Mesendoderm (in vitro differentiated cells): ENCODE results near the gene CNGB1.

Source experiments
- DNase-seq: peaks from one replicate; pipeline ENCODE4 v3.0.0; 2013
- H2AK5ac ChIP-seq: 2 replicates; pipeline ENCODE4 v1.6.1; 2013; ENCODE audit warnings: low read length, inconsistent platforms
- H2BK120ac ChIP-seq: 2 replicates; pipeline ENCODE4 v1.6.1; 2013; ENCODE audit warnings: low read depth, mild to moderate bottlenecking, low read length, moderate library complexity, mixed read lengths
- H2BK15ac ChIP-seq: replicated peaks from 2 replicates; pipeline ENCODE4 v1.6.1; 2013; ENCODE audit warnings: low read depth, mild to moderate bottlenecking, moderate library complexity
- H2BK5ac ChIP-seq: 2 replicates; pipeline ENCODE4 v1.6.1; 2013; ENCODE audit warnings: low read length, inconsistent platforms
- H3K18ac ChIP-seq: 2 replicates; pipeline ENCODE4 v1.6.1; 2013; ENCODE audit warnings: mild to moderate bottlenecking, low read length, mixed read lengths
- H3K23ac ChIP-seq: one replicate; pipeline ENCODE4 v1.6.1; 2013; ENCODE audit warnings: low read length
- H3K27ac ChIP-seq: 2 replicates; pipeline ENCODE4 v1.5.1; 2013; ENCODE audit warnings: low read depth, mild to moderate bottlenecking, inconsistent platforms, low read length, moderate library complexity
- H3K27me3 ChIP-seq: 2 replicates; pipeline ENCODE4 v1.6.1; 2013; ENCODE audit warnings: low read length, control low read depth, mild to moderate bottlenecking, inconsistent platforms; ENCODE audit not compliant: insufficient read depth, poor library complexity
- H3K36me3 ChIP-seq: 2 replicates; pipeline ENCODE4 v1.6.1; 2013; ENCODE audit warnings: low read length, inconsistent platforms; ENCODE audit not compliant: control insufficient read depth, insufficient read depth
- H3K4ac ChIP-seq: one replicate; pipeline ENCODE4 v1.6.1; 2013; ENCODE audit warnings: low read depth, mild to moderate bottlenecking, low read length, moderate library complexity
- H3K4me1 ChIP-seq: 2 replicates; pipeline ENCODE4 v1.6.1; 2013; ENCODE audit warnings: low read depth, low read length, inconsistent platforms; ENCODE audit not compliant: control insufficient read depth
- H3K4me2 ChIP-seq: 2 replicates; pipeline ENCODE4 v1.6.1; 2013; ENCODE audit warnings: low read length
- H3K4me3 ChIP-seq: 2 replicates; pipeline ENCODE4 v1.5.1; 2013; ENCODE audit warnings: mild to moderate bottlenecking, low read length
- H3K56ac ChIP-seq: one replicate; pipeline ENCODE4 v1.6.1; 2013; ENCODE audit warnings: low read length
- H3K79me1 ChIP-seq: 2 replicates; pipeline ENCODE4 v1.6.1; 2013; ENCODE audit warnings: low read length, inconsistent platforms
- H3K79me2 ChIP-seq: 2 replicates; pipeline ENCODE4 v1.6.1; 2013; ENCODE audit warnings: mild to moderate bottlenecking, low read length; ENCODE audit not compliant: control insufficient read depth, insufficient read depth
- H3K9ac ChIP-seq: 2 replicates; pipeline ENCODE4 v1.6.1; 2013; ENCODE audit warnings: low read length, inconsistent platforms
- H4K5ac ChIP-seq: one replicate; pipeline ENCODE4 v1.6.1; 2013; ENCODE audit warnings: low read length
- H4K8ac ChIP-seq: one replicate; pipeline ENCODE4 v1.6.1; 2013; ENCODE audit warnings: low read depth, mild to moderate bottlenecking, control low read depth, low read length, moderate library complexity
- WGBS: extraction: QIAGEN DNeasy Blood & Tissue Kit; methylation state at CpG from one replicate; pipeline ENCODE4 v1.1.7; 2013; ENCODE audit warnings: low lambda C conversion rate, missing lambda C conversion rate; ENCODE audit not compliant: insufficient coverage; ENCODE audit errors: extremely low coverage; 5-methylcytosine and 5-hydroxymethylcytosine counted together

CNGB1 gene

DNA sequence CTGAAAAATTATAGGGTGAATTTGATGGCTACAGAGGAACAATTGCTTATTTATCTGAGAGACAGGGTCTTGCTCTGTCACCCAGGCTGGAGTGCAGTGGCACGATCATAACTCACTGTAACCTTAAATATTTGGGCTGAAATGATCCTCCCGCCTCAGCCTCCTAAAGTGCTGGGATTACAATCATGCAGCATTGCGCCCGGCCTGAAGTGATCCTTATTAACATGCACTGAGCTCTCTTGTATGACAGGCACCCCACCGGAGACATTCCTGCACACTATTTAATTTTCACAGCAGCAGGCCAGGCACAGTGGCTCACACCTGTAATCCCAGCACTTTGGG, 77.7 kb downstream of the CNGB1 start:
- H4K8ac ChIP-seq = no peak overlapping the region

DNA sequence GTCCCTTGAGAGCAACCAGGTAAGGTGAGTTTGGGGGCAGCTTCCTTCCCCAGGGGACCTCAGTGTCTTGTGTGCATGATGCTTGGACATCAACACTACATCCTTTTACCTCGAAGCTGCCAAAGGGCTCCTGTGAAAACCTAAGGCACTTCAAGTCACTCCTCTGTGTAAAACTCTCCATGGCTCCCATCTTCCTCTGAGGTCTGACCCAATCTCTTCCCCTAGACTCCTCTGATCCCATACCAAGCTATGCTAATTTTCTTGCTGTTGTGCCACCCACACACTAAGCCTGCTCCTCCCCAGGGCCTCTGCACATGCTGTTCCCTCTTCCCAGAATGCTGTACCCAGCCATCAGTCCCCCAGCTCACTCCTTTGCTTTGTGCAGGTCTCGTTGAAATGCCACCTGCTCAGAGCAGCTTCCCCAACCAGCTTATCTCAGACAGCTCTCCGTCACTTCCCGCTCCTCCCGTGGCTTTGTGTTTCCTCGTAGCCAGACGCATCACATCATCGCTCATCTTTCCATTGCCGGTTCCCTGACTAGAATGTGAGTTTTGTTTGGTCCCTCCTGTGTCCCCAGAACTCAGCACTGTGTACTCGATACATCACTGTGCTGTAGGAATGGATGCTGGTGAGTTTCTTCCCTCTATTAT, 78.4 kb downstream of the CNGB1 start:
- Histone ChIP-seq H4K5ac (no peak overlapping the region), H2BK15ac (no peak overlapping the region), H3K18ac (no peak overlapping the region), H3K79me1 (no peaks in the 10 kb centered on the region), H3K4me3 (no peak overlapping the region), H3K4me2 (no peak overlapping the region), H3K4ac (no peak overlapping the region), H4K8ac (no peak overlapping the region), H2BK120ac (no peak overlapping the region), H2BK5ac (no peak overlapping the region), H3K27me3 (no peaks in the 10 kb centered on the region), H3K4me1 (peaks cover 5% of the 10 kb centered on the region), H3K79me2 (no peaks in the 10 kb centered on the region), H3K23ac (no peak overlapping the region), H3K36me3 (no peaks in the 10 kb centered on the region), H3K56ac (no peak overlapping the region), H3K27ac (no peak overlapping the region), H2AK5ac (no peak overlapping the region), H3K9ac (no peak overlapping the region)
- no peak for DNase-seq
- WGBS = no CpG with 5 or more reads among the region's 10 CpGs

More for the DNA sequence above, 77.7 kb downstream of the CNGB1 start:
- Histone ChIP-seq H2BK120ac (no peak overlapping the region), H3K27ac (no peak overlapping the region), H3K56ac (no peak overlapping the region), H3K79me1 (no peaks in the 10 kb centered on the region), H3K4ac (no peak overlapping the region), H3K4me2 (no peak overlapping the region), H4K5ac (no peak overlapping the region), H2AK5ac (no peak overlapping the region), H2BK5ac (no peak overlapping the region), H3K4me3 (no peak overlapping the region), H3K23ac (no peak overlapping the region), H3K4me1 (peaks cover 5% of the 10 kb centered on the region), H3K27me3 (no peaks in the 10 kb centered on the region), H3K18ac (no peak overlapping the region), H3K79me2 (no peaks in the 10 kb centered on the region), H3K9ac (no peak overlapping the region), H3K36me3 (no peaks in the 10 kb centered on the region), H2BK15ac (no peak overlapping the region)
- no CpG with 5 or more reads among the region's 5 CpGs for WGBS
- no peak for DNase-seq

DNA sequence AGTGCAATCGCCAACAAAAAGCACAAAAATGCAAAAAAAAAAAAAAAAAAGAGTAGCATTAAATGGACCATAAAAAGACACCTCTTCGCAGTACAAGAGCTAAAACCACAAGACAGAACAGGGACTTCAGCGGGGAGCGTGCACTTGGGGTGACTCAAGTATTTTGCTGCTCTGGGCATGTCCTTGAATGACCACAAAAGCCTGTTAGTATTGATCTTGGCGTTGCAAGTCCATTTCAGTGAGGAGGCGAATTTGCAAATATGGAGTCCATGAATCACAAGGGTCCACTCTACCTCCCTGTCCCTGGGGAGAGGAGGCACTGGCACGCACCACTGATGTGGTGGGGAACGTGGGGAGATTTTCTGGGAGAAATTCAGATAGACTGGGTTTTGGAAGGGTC, 78.9 kb downstream of the CNGB1 start:
- no peaks in the 10 kb centered on the region for H3K36me3 ChIP-seq
- H3K56ac ChIP-seq = no peak overlapping the region
- H4K5ac ChIP-seq = no peak overlapping the region
- no CpG with 5 or more reads among the region's 8 CpGs for WGBS
- H3K27me3 ChIP-seq = no peaks in the 10 kb centered on the region
- H3K18ac ChIP-seq = no peak overlapping the region
- H3K4ac ChIP-seq = no peak overlapping the region
- H2BK120ac ChIP-seq = no peak overlapping the region
- H3K4me2 ChIP-seq = no peak overlapping the region
- H3K27ac ChIP-seq = no peak overlapping the region
- no peak for DNase-seq
- H3K4me3 ChIP-seq = no peak overlapping the region
- H3K4me1 ChIP-seq = peaks cover 5% of the 10 kb centered on the region
- H2BK5ac ChIP-seq = no peak overlapping the region
- no peak overlapping the region for H2AK5ac ChIP-seq
- H3K23ac ChIP-seq = no peak overlapping the region
- H3K79me1 ChIP-seq = no peaks in the 10 kb centered on the region
- no peak overlapping the region for H3K9ac ChIP-seq
- H2BK15ac ChIP-seq = no peak overlapping the region
- no peaks in the 10 kb centered on the region for H3K79me2 ChIP-seq
- no peak overlapping the region for H4K8ac ChIP-seq

DNA sequence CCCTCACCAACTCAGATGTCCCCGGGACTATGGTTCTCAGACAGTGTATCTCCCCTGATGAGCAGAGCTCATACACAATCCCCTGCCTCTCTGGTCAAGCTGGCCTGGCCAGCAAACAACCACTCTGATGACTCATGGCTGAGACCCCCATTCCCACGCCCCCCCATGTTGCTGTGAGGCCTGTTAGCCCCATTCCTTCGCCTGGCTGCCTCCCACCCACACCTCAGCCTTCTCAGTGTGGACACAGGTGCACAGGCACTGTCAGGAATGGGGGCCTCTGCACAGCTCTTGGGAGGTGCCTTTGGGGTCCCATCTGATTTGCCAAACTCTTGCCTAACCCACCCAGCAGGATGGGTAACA, 80.2 kb downstream of the CNGB1 start:
- Histone ChIP-seq H2BK15ac (no peak overlapping the region), H2BK5ac (no peak overlapping the region), H4K5ac (no peak overlapping the region), H3K36me3 (no peaks in the 10 kb centered on the region), H3K4me2 (no peak overlapping the region), H3K4ac (no peak overlapping the region), H3K79me1 (no peaks in the 10 kb centered on the region), H2BK120ac (no peak overlapping the region), H2AK5ac (peak overlapping the region; percentile 28), H3K23ac (no peak overlapping the region), H3K27ac (no peak overlapping the region), H3K79me2 (no peaks in the 10 kb centered on the region), H3K4me3 (no peak overlapping the region), H3K4me1 (peaks cover 5% of the 10 kb centered on the region), H3K56ac (no peak overlapping the region), H4K8ac (no peak overlapping the region), H3K27me3 (no peaks in the 10 kb centered on the region), H3K18ac (no peak overlapping the region), H3K9ac (no peak overlapping the region)
- DNase-seq = no peak
- no CpG with 5 or more reads among the region's 3 CpGs for WGBS

DNA sequence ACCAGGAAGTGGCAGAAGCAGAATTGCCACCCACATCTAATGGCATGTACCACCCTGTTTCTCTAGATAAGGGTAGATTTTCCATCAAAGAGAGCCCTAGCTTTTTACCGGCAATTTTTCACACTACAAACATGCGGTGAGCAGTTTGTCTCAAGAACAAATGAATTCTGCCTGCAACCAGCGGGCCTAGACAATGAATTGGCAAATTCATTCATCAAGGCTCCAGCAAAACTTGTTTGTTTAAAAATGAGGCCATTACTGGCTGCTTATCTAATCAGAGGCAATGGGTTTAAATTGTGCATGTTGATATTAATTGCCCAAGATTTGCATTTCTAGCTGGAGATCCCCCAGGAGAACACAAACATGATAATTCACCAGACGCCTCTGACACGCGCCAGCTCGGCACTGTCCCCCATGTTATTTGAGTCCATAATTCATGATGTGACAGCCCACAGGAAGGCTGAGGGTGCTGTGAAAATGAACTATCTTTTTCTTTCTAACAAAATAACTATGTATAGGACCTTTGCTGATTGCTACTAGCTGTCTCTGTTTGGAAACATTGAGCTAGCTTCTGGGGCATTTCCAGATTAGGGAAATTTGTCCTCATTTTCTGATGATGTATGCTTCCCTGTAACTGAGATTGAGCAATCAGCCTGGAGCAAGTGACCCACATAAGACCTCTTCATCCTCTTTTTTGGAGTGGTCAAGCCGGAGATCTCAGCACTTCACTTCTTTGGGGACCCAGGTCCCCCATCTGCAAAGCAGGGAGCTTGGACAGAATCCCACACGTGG, 80.8 kb downstream of the CNGB1 start:
- Histone ChIP-seq H3K18ac (no peak overlapping the region), H3K23ac (no peak overlapping the region), H2BK15ac (no peak overlapping the region), H2BK120ac (no peak overlapping the region), H3K56ac (no peak overlapping the region), H3K9ac (no peak overlapping the region), H3K4me2 (no peak overlapping the region), H3K27me3 (no peaks in the 10 kb centered on the region), H3K4ac (no peak overlapping the region), H3K79me1 (no peaks in the 10 kb centered on the region), H3K79me2 (no peaks in the 10 kb centered on the region), H4K5ac (no peak overlapping the region), H3K27ac (no peak overlapping the region), H3K4me3 (no peak overlapping the region), H2BK5ac (no peak overlapping the region), H3K4me1 (peaks cover 5% of the 10 kb centered on the region), H4K8ac (no peak overlapping the region), H3K36me3 (no peaks in the 10 kb centered on the region), H2AK5ac (peak overlapping the region; percentile 28)
- no CpG with 5 or more reads among the region's 9 CpGs for WGBS
- DNase-seq = no peak
